HG02798 (cell line): ENCODE results near the gene GPR155.
"Not testable (repeated sequence)": the region's sequence is repeated elsewhere in the genome, so short reads cannot be mapped to it uniquely, and the experiment has no call there.

Source experiments
- ATAC-seq: cut with Tn5 transposase; IDR thresholded peaks from one replicate; pipeline ENCODE4 v1.9.1; 2021; ENCODE audit warnings: mild to moderate bottlenecking; ENCODE audit not compliant: unreplicated experiment, poor library complexity

GPR155 gene

GRCh38 chr2:174442546-174443510 lies 44.0 kb downstream of the GPR155 start:
- ATAC-seq, result no peak

DNA sequence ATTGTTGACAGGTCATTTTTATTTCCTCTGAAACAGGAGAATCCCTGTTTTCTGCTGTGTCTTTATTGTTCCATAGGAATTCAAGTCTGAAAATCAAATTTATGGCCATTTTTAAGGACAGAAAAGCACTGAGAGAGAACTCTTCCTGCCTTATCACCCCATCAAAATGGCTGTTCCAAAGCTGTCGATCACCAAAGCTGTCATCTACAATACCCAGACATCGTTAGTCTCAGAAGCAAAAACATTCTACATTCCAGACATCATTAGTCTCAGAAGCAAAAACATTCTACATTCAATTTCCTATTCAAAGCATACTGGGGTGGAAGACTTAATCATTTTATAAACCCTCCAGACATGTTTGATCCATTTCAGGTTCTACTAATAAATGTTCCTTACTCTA lies 46.9 kb downstream of the GPR155 start:
- no peak for ATAC-seq

GRCh38 chr2:174439323-174439722 lies 47.5 kb downstream of the GPR155 start:
- no peak for ATAC-seq

GRCh38 chr2:174438146-174438886 lies 48.5 kb downstream of the GPR155 start:
- no peak for ATAC-seq

- no peak for ATAC-seq
These were observed 50.5 kb downstream of the GPR155 start for GRCh38 chr2:174436351-174436750.

GRCh38 chr2:174431902-174432301 lies 54.9 kb downstream of the GPR155 start:
- ATAC-seq, result no peak

DNA sequence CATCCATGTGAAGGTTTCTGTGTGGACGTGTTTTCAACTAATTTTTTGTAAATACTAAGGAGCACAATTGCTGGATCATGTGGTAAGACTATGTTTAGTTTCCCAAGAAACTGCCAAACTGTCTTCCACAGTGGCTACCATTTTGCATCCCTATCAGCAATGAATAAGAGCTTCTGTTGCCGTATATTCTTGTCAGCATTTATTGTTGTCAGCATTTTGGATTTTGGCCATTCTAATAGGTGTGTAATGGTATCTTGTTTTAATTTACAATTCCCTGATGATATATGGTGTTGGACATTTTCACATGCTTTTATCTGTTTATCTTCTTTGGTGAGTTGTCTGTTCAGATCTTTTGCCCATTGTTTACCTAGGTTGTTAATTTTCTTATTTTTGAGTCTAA lies 56.8 kb downstream of the GPR155 start:
- no peak for ATAC-seq

- no peak for ATAC-seq
These were observed 58.6 kb downstream of the GPR155 start for GRCh38 chr2:174428214-174428613.

DNA sequence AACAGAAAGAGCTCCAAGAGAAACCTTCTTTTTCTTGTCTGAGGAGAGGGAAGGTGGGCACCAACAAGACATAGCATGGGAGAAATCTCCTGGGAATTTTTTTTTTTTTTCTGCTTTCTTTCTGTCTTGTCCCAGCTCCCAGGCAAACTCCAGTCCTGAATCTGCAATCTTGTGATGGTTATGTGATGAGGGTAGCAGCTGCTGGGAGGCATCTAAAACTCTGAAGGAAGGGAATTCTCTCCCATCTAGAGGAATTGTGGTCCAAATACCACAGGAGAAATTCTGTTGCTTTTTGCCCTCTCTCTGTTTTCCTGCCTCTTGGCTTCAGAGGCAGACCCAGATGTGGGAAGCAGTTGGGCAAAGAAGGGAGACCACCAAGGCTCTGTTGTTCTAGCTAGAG lies 74.6 kb downstream of the GPR155 start:
- ATAC-seq, result no peak

GRCh38 chr2:174410039-174410438 lies 76.8 kb downstream of the GPR155 start:
- ATAC-seq, result not testable (repeated sequence)

GRCh38 chr2:174403628-174404027 lies 83.2 kb downstream of the GPR155 start:
- no peak for ATAC-seq

DNA sequence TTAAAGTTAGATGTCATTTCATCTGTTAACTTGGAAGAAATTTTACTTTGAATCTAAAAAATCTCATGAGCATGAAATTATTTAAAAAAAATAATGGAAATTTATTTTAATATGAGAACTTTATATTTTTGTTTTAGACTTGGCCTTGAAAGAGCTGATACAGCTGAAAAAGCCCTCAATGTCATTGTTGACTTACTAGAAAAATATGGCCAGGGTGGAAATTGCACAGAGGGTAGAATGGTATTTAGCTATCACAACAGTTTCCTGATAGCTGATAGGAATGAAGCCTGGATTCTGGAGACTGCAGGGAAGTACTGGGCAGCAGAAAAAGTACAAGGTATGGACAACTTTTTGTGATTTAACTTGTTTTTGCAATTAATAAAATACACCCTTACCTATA lies 86.0 kb downstream of the GPR155 start:
- no peak for ATAC-seq

DNA sequence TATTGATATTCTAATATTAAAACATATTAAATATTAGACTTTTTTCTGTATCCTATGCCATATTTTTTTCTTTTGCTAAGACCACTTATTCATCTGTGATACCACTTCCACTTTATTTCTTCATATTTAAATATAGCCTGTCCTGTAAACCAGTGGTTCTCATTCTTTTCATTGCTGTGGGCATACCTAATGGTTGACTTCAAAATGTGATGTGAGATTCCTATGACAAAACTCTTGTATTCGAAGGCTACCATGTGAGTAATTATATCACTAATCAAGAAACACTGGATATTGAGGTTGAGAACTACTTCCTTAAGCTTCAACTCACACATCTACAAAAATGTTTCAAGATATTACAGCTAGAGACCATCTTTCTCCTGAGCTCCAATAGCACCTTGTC lies 87.7 kb downstream of the GPR155 start:
- no peak for ATAC-seq

GRCh38 chr2:174397773-174398172 lies 89.1 kb downstream of the GPR155 start:
- no peak for ATAC-seq

GRCh38 chr2:174395969-174396630 lies 90.7 kb downstream of the GPR155 start:
- ATAC-seq, result peak; percentile 22

DNA sequence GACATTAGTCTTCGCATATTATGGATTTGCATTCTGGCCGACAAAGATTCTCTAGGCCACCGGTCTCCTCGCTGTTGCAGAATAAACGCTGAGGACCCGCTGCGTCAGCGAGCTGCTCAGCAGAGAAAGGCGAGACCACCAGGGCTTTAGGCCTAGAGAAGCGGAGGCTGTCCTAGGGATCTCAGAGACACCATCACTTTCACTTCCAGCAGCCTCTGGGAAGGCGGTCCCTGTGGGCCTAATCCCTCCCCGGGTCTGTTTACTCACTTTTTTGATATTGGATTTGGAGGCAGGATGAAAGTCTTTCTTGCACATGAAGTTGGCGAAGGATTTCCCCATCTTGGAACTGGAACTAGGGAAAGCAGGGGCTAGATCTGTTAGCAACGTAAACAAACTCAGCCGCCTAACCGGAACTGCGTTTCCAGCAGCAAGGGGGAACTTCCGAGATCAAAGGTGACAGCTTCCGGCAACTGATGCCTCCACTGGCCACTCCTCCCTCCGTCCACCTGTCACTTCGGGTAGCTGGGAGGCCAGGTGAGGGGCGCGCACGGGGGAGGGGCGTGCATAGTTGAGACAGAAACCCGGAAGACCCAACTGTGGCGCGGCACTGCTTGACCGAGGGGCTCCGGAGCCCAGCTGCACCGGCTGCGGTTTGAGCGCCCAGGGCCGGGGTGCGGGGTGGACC lies 91.4 kb downstream of the GPR155 start, which contains the start of gene SCRN3:
SCRN3 (plus strand) TSS at position 447 of the 685 bp plus-strand sequence. CDS start 2,554 bp downstream, outside the sequence.
- ATAC-seq, result peak; percentile 98

DNA sequence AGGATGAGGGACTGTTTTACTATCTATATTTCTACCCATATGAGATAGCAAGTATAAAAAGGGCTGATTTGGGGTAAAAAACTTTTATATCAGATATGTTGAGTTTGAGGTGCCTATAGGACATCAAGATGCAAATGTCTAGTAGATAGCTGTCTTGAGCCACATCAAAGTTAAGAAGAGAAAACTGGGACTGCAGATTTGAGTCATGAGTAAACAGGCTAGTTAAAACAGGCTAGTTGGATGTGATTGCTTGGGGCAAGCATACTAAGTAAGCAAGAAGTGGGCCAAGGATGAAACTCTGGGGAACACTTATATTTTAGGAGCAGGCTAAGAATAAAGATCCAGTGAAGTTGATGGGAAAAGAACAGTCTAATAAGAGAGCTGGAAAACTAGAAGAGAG lies 94.1 kb downstream of the GPR155 start:
- no peak for ATAC-seq

GRCh38 chr2:174390303-174390702 lies 96.5 kb downstream of the GPR155 start:
- not testable (repeated sequence) for ATAC-seq

DNA sequence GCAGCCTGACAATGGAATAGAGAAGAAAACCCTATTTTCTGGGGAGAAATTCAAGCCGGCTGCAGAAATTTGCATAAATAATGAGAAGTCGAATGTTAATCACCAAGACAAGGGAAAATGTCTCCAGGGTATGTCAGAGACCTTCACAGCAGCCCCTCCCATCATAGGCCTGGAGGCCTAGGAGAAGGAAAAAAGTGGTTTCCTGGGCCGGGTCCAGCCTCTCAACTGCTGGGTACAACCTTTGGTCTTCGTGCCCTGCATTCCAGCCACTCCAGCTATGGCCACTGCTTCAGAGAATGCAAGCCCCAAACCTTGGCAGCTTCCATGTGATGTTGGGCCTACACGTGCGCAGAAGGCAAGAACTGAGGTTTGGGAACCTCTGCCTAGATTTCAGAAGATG lies 97.3 kb downstream of the GPR155 start:
- no peak for ATAC-seq

DNA sequence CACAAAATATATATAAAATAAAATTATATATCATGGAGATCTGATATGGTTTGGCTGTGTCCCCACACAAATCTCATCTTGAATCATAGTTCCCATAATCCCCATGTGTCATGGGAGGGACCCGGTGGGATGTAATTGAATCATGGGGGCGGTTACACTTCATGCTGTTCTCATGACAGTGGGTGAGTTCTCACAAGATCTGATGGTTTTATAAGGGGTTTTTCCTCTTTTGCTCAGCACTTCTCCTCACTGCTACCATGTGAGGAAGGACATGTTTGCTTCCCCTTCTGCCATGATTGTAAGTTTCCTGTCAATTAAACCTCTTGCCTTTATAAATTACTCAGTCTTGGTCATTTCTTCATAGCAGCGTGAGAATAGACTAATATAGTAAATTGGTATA lies 98.1 kb downstream of the GPR155 start:
- not testable (repeated sequence) for ATAC-seq
